HEK293 (cell line): ENCODE measurements around the gene TCEA2.
A peak's percentile ranks its signal among the peaks of the same experiment; 100 is the strongest.

Experiments used
- CTCF ChIA-PET: fragments of 350-600 bp; formaldehyde crosslinking; extraction: SDS; loops from one replicate; lab custom pipeline; 2021; ENCODE audit warnings: antibody characterized with exemption; lab: Yijun Ruan, JAX
- POLR2A ChIA-PET: fragments of 300-600 bp; formaldehyde crosslinking; extraction: SDS; loops from one replicate; lab custom pipeline; 2020; ENCODE audit warnings: antibody characterized with exemption, inconsistent platforms; lab: Yijun Ruan, JAX
- H3K27ac ChIP-seq: fragments of 200-500 bp; sonication (Bioruptor generic); 2 replicates; pipeline ENCODE4 v1.5.1; 2014; ENCODE audit warnings: low read depth, low read length, control low read depth, inconsistent platforms; ENCODE audit errors: extremely low read depth
- H3K36me3 ChIP-seq, 2 experiments: fragments of 200-500 bp in 1 of 2; sonication (Bioruptor generic) in 1 of 2; 1 replicate in 1 of 2; 2 replicates in 1 of 2; pipeline ENCODE4 v1.5.1; 2014 to 2017; ENCODE audit warnings: inconsistent platforms in 2 of 2, low read length in 2 of 2; ENCODE audit not compliant: control insufficient read depth in 2 of 2, insufficient read depth in 1 of 2
- H3K4me1 ChIP-seq: fragments of 200-500 bp; sonication (Bioruptor generic); 2 replicates; pipeline ENCODE4 v1.5.1; 2014; ENCODE audit warnings: mild to moderate bottlenecking, low read length, inconsistent platforms; ENCODE audit not compliant: control insufficient read depth, insufficient read depth
- H3K4me3 ChIP-seq: 2 replicates; pipeline ENCODE4 v1.5.1; 2011; ENCODE audit warnings: low read depth, mild to moderate bottlenecking, control low read depth, low read length, moderate library complexity
- H3K9me3 ChIP-seq: fragments of 200-500 bp; sonication (Bioruptor generic); 2 replicates; pipeline ENCODE4 v1.5.1; 2014; ENCODE audit warnings: low read depth, low read length, inconsistent platforms; ENCODE audit not compliant: control insufficient read depth, insufficient read depth
- BCL11A ChIP-seq: fragments of 450-650 bp; formaldehyde crosslinking; IDR thresholded peaks from 2 replicates; pipeline ENCODE4 v1.5.1; 2016; ENCODE audit warnings: low read depth, missing biosample characterization, missing genetic modification characterization
- BCL11B ChIP-seq: fragments of 450-650 bp; formaldehyde crosslinking; IDR thresholded peaks from 2 replicates; pipeline ENCODE4 v1.5.1; 2016; ENCODE audit warnings: low read depth, missing biosample characterization, missing genetic modification characterization
- EGR2 ChIP-seq: fragments of 450-650 bp; formaldehyde crosslinking; IDR thresholded peaks from 2 replicates; pipeline ENCODE4 v1.5.1; 2016; ENCODE audit warnings: low read depth, missing biosample characterization, missing genetic modification characterization
- GLIS2 ChIP-seq: fragments of 450-650 bp; formaldehyde crosslinking; IDR thresholded peaks from 2 replicates; pipeline ENCODE4 v1.5.1; 2016; ENCODE audit warnings: missing biosample characterization, missing genetic modification characterization
- IKZF3 ChIP-seq: fragments of 450-650 bp; IDR thresholded peaks from 2 replicates; pipeline ENCODE4 v1.5.0; 2018; ENCODE audit warnings: missing biosample characterization, mild to moderate bottlenecking, missing genetic modification characterization, moderate library complexity
- KLF1 ChIP-seq: fragments of 450-650 bp; formaldehyde crosslinking; IDR thresholded peaks from 2 replicates; pipeline ENCODE4 v1.5.1; 2016; ENCODE audit warnings: missing biosample characterization, missing genetic modification characterization
- KLF10 ChIP-seq: fragments of 450-650 bp; IDR thresholded peaks from 2 replicates; pipeline ENCODE4 v1.5.1; 2018; ENCODE audit warnings: missing biosample characterization, mild to moderate bottlenecking, missing genetic modification characterization
- KLF17 ChIP-seq: fragments of 450-650 bp; formaldehyde crosslinking; IDR thresholded peaks from 2 replicates; pipeline ENCODE4 v1.5.1; 2016; ENCODE audit warnings: missing biosample characterization, missing genetic modification characterization
- KLF9 ChIP-seq: fragments of 450-650 bp; formaldehyde crosslinking; IDR thresholded peaks from 2 replicates; pipeline ENCODE4 v1.5.1; 2016; ENCODE audit warnings: missing biosample characterization, missing genetic modification characterization, low read depth
- PATZ1 ChIP-seq: fragments of 450-650 bp; formaldehyde crosslinking; IDR thresholded peaks from 2 replicates; pipeline ENCODE4 v1.5.1; 2016; ENCODE audit warnings: missing biosample characterization, missing genetic modification characterization
- SP7 ChIP-seq: fragments of 450-650 bp; formaldehyde crosslinking; IDR thresholded peaks from 2 replicates; pipeline ENCODE4 v1.5.1; 2016; ENCODE audit warnings: missing biosample characterization, missing genetic modification characterization
- ZBTB11 ChIP-seq: fragments of 450-650 bp; formaldehyde crosslinking; conservative IDR thresholded peaks from 2 replicates; pipeline ENCODE4 v1.5.1; 2016; ENCODE audit warnings: low read depth, missing biosample characterization, missing genetic modification characterization
- ZFHX2 ChIP-seq: fragments of 450-650 bp; formaldehyde crosslinking; conservative IDR thresholded peaks from 2 replicates; pipeline ENCODE4 v1.5.1; 2016; ENCODE audit warnings: missing biosample characterization, missing genetic modification characterization
- ZNF138 ChIP-seq: fragments of 450-650 bp; formaldehyde crosslinking; IDR thresholded peaks from 2 replicates; pipeline ENCODE4 v1.5.1; 2016; ENCODE audit warnings: missing biosample characterization, missing genetic modification characterization, borderline replicate concordance
- ZNF146 ChIP-seq: fragments of 450-650 bp; formaldehyde crosslinking; IDR thresholded peaks from 2 replicates; pipeline ENCODE4 v1.5.1; 2016; ENCODE audit warnings: missing biosample characterization, missing genetic modification characterization
- ZNF2 ChIP-seq: fragments of 450-650 bp; formaldehyde crosslinking; IDR thresholded peaks from 2 replicates; pipeline ENCODE4 v1.5.1; 2016; ENCODE audit warnings: missing biosample characterization, missing genetic modification characterization
- ZNF211 ChIP-seq: fragments of 450-650 bp; formaldehyde crosslinking; IDR thresholded peaks from 2 replicates; pipeline ENCODE4 v1.5.1; 2016; ENCODE audit warnings: low read depth, missing biosample characterization, missing genetic modification characterization
- ZNF223 ChIP-seq: fragments of 450-650 bp; formaldehyde crosslinking; IDR thresholded peaks from 2 replicates; pipeline ENCODE4 v1.5.1; 2016; ENCODE audit warnings: missing biosample characterization, missing genetic modification characterization
- ZNF311 ChIP-seq: fragments of 450-650 bp; formaldehyde crosslinking; IDR thresholded peaks from 2 replicates; pipeline ENCODE4 v1.5.1; 2017; ENCODE audit warnings: missing biosample characterization, missing genetic modification characterization, borderline replicate concordance
- ZNF335 ChIP-seq: fragments of 450-650 bp; formaldehyde crosslinking; conservative IDR thresholded peaks from 2 replicates; pipeline ENCODE4 v1.5.1; 2016; ENCODE audit warnings: missing biosample characterization, missing genetic modification characterization
- ZNF433 ChIP-seq: fragments of 450-650 bp; formaldehyde crosslinking; IDR thresholded peaks from 2 replicates; pipeline ENCODE4 v1.5.1; 2016; ENCODE audit warnings: missing biosample characterization, missing genetic modification characterization, low read depth
- ZNF473 ChIP-seq: fragments of 450-650 bp; formaldehyde crosslinking; IDR thresholded peaks from 2 replicates; pipeline ENCODE4 v1.5.1; 2017; ENCODE audit warnings: missing biosample characterization, missing genetic modification characterization
- ZNF488 ChIP-seq: fragments of 450-650 bp; formaldehyde crosslinking; IDR thresholded peaks from 2 replicates; pipeline ENCODE4 v1.5.1; 2016; ENCODE audit warnings: missing biosample characterization, missing genetic modification characterization
- ZNF830 ChIP-seq: fragments of 450-650 bp; IDR thresholded peaks from 2 replicates; pipeline ENCODE4 v1.5.0; 2018; ENCODE audit warnings: missing biosample characterization, missing genetic modification characterization, low read depth, mild to moderate bottlenecking, moderate library complexity

TCEA2 gene

GRCh38 chr20:64080013-64080812 is 17.2 kb downstream of the TCEA2 start, which contains the start of gene OPRL1 (continued):
- TF ChIP-seq ZFHX2 (tag by site-specific recombination), result peak; percentile 23; the same call in 1 of the 2 replicates
- 0 out of 2 replicates have a peak, but pooled peaks have one; percentile 20 for TF ChIP-seq KLF17 (tag by site-specific recombination)
- 0 out of 2 replicates have a peak, but pooled peaks have one; percentile 26 for TF ChIP-seq PATZ1 (tag by site-specific recombination)
- TF ChIP-seq KLF1, result 0 out of 2 replicates have a peak, but pooled peaks have one; percentile 8
- TF ChIP-seq ZNF335, result no peak; the same call in 1 of the 2 replicates
- no peak for TF ChIP-seq ZNF311 (tag by site-specific recombination)
- no peak for TF ChIP-seq ZNF138 (tag by site-specific recombination)
- TF ChIP-seq KLF9, result peak; percentile 42; the same call in 1 of the 2 replicates
- TF ChIP-seq ZNF146 (tag by site-specific recombination), result no peak
- TF ChIP-seq ZNF473 (tag by site-specific recombination), result no peak
- TF ChIP-seq GLIS2, result peak; percentile 71
- no peak for TF ChIP-seq KLF10 (tag by site-specific recombination)

- Histone ChIP-seq H3K4me3 (no peak overlapping the region), H3K27ac (no peak overlapping the region), H3K36me3 (peaks cover 0 to 2% of the 10 kb centered on the region in 2 experiments; a peak in 1 of 3 replicates), H3K9me3 (no peaks in the 10 kb centered on the region), H3K4me1 (peaks cover 10% of the 10 kb centered on the region)
- no peak for TF ChIP-seq ZNF223 (tag by site-specific recombination)
- TF ChIP-seq BCL11A (tag by site-specific recombination), result peak; percentile 85
- TF ChIP-seq ZNF2 (tag by site-specific recombination), result no peak
- no peak for TF ChIP-seq SP7
- TF ChIP-seq ZNF433 (tag by site-specific recombination), result no peak
- peak; percentile 69 for TF ChIP-seq BCL11B (tag by site-specific recombination)
- TF ChIP-seq GLIS2, result peak; percentile 34; the same call in 1 of the 2 replicates
- POLR2A ChIA-PET, result interaction anchor here (1.8 to 2.9 kb wide), 2 partner anchors 18 to 19 kb away, joined by 6 to 13 read pairs; partner anchors contain the start of gene TCEA2
- CTCF ChIA-PET, result interaction anchor here (0.7 to 1.1 kb wide), 4 partner anchors 11 to 41 kb away, joined by 3 read pairs; no protein-coding TSS in a partner anchor
These were observed 18.0 kb downstream of the TCEA2 start for GRCh38 chr20:64080813-64081623.

- TF ChIP-seq ZNF211 (tag by site-specific recombination) (no peak), ZNF830 (tag by site-specific recombination) (no peak), ZBTB11 (tag by site-specific recombination) (no peak), IKZF3 (tag by site-specific recombination) (no peak), ZNF488 (tag by site-specific recombination) (no peak), EGR2 (tag by site-specific recombination) (no peak)
- Histone ChIP-seq H3K36me3 (no peaks in the 10 kb centered on the region), H3K9me3 (no peaks in the 10 kb centered on the region), H3K4me1 (peaks cover 10% of the 10 kb centered on the region), H3K4me3 (no peak overlapping the region), H3K27ac (no peak overlapping the region)
- CTCF ChIA-PET, result interaction anchor here (0.9 kb wide), 1 partner anchor 21 kb away, joined by 3 read pairs; no protein-coding TSS in a partner anchor
- POLR2A ChIA-PET, result interaction anchor here (2.9 kb wide), 1 partner anchor 19 kb away, joined by 13 read pairs; the partner anchor contains the start of gene TCEA2
These were observed 18.6 kb downstream of the TCEA2 start for GRCh38 chr20:64081624-64081964.
